Stimulated activated CD4-positive, alpha-beta T cell treated with anti-CD3 and anti-CD28 coated beads, Interleukin-12 subunit alpha, Interleukin-12 subunit beta, amount 100 ng/mL, for 4 hours (primary cell): ENCODE results near the gene PLD3.

Experiments used
- DNase-seq: peaks from one replicate; pipeline ENCODE4 v3.0.0-alpha.2; 2020

PLD3 gene, protein sequence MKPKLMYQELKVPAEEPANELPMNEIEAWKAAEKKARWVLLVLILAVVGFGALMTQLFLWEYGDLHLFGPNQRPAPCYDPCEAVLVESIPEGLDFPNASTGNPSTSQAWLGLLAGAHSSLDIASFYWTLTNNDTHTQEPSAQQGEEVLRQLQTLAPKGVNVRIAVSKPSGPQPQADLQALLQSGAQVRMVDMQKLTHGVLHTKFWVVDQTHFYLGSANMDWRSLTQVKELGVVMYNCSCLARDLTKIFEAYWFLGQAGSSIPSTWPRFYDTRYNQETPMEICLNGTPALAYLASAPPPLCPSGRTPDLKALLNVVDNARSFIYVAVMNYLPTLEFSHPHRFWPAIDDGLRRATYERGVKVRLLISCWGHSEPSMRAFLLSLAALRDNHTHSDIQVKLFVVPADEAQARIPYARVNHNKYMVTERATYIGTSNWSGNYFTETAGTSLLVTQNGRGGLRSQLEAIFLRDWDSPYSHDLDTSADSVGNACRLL

DNA sequence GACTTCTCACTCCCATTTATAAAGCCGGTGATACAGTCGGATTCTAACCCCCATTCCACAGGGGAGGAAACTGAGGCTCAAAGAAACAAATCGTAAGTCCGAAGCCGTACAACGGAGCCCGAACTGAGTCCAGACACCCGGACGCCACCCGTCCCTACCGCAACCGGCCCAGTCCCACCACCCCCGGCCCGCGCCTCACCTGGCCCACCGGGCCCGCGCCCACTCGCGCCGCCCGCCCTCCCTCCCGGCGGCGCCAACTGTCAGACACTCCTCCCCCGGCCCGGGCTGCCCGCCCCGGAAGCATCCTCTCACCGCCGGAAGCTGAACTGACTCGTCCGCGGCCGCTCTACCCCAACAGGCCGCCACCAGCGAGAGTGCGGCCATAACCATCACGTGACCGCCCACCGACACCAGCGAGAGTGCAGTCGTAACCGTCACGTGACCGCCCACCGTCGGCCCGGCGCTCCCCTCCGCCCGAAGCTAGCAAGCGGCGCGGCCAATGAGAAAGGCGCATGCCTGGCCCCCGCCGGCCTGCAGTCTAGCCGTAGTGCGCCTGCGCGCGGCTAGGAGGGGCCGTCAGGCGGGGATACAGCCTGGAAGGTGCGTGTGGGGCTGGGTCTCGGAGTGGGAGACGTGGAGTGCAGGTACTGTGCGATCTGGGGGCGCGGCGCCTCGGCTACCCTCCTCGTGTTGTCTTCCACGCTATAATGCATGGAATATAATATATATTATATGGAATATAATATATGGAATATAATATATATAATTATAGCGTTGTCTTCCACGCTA, at the start of gene PLD3, which contains the start of gene C19orf47:
Gene PLD3, plus strand, starts transcription at position 571 of the 789 bp plus-strand sequence. CDS start 17,789 bp downstream, outside the sequence.
Gene C19orf47, minus strand, starts transcription at position 273 of the 789 bp plus-strand sequence. CDS start 6,540 bp downstream, outside the sequence.
- DNase-seq = peak; percentile 97

DNA sequence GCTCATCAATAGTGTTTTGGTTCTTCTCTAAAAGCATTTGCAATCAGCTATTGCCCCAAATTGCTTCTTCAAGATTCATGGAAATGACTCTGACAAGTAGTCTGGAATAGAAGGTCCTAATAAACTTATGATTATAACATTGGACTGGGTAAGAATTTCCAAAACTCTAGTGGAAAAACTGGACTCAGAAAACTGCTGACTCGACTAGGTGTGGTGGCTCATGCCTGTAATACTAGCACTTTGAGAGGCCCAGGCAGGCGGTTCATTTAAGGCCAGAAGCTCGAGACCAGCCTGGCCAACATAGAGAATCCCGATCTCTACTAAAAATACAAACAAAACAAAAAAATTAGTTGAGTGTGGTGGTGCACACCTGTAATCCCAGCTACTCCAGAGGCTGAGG, 47.8 kb upstream of the PLD3 start:
- DNase-seq = no peak

DNA sequence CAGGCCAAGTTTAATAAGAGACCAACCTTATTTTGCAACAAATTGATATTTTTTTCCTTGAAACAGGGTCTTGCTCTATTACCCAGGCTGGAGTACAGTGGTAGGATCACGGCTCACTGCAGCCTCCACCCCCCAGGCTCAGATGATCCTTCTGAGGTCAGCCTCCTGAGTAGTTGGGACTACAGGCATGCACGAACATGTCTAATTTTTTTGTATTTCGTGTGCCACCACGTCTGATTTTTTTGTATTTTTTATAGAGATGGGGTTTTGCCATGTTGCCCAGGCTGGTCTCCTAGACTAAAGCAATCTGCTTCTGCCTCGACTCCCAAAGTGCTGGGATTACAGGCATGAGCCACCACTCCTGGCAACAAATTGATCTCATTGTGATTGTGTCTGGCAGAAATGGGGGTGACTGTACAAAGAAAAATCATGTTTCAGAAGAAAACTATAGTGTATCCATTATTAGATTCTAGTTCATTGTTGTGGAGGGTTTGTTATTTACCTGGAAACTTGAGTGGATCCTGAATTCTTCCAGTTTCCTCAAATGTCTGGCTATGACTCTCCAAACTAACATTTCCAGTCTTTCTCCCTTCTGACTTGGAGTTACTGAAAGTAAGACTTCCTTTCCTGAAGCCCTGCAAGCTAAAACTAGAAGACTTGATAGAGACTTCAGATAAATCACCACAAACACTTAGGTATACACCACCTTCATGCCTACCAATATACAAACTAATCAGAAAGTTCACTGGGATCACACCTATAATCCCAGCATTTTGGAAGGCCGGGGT, 46.1 kb upstream of the PLD3 start:
- DNase-seq = no peak

DNA sequence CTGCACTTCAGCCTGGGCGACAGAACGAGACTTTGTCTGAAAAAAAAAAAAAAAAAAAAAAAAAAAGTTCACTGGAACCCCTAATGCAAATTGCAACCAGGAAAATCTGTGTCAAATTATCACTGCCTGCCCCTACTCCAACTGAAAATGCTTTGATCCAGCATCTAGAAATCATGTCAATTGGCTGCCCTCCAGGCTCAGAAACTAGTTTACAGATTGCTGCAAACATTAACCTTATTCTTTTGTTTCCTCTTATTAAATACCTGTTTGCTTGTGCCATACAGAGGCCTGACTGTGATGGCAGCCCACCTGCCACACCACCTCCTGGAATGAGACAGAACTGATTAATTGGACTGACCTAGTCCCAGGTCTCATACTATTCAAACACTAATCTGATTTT, 44.7 kb upstream of the PLD3 start:
- no peak for DNase-seq

DNA sequence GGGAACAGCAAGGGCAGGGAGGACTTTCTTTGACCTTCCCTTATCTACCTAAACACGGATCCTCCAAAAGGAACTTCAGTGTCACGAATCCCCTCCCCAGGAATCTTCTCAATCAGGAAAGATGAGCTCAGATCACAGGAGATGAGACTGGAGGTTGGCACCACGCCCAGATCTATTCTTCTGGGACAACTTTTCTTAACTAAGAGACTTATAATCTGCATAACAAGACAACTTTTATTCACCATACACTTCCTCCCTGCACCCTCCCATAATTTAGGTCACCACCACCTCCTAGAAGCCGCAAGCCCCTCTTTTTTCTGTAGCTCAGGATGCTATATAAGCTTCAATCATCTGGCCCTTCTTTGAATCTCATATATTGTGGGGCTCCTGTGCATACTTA, 44.2 kb upstream of the PLD3 start:
- no peak for DNase-seq

DNA sequence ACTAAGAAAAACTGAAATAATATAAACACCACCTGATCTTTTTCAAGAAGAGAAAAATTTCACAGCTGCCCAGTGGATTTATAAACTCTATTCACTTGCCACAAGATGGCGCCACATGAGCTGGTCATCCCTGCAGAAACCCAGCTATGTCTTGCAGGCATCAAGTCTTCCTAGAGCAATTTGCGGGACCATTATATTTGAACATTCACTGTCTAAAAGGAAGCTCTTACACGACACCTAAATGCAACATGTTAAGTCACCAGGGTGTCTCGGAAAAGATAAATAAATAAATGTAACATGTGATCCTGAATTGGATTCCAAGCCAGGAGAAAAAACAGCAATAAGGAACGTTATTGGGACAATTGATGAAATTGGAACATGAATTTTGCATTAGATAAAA, 43.1 kb upstream of the PLD3 start:
- DNase-seq = peak; percentile 61

DNA sequence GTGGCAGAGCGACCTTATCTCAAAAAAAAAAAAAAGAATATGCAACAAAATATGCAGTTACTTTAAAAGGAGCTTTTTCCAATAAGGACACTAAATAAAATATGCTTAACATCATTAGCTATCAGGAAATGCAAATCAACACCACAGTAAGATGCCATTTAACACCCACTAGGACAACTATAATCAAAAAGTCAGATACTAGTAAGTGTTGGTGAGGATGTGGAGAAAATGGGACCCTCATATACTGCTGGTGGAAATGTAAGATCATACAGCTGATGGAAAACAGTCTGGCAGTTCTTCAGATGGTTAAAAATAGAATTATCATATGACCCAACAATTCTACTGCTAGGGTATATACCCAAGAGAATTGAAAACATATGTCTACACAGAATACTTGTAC, 38.8 kb upstream of the PLD3 start:
- no peak for DNase-seq

DNA sequence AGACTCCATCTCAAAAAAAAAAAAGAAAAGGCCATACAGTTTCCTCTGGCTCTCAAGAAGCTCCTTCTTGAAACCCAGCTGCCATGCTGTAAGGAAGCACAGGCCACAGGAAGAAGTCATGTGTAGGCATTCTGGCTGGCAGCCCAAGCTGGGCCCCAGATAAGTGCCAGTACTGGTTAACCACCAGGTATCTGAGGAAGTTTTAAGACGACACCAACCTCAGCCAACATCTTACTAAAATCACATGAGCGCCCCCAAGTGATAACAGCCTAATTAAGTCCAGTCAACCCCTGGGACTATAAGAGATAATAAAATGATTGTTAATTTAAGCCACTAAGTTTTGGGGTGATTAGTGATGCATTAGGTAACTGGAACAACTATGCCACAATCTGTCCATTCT, 36.0 kb upstream of the PLD3 start:
- no peak for DNase-seq

DNA sequence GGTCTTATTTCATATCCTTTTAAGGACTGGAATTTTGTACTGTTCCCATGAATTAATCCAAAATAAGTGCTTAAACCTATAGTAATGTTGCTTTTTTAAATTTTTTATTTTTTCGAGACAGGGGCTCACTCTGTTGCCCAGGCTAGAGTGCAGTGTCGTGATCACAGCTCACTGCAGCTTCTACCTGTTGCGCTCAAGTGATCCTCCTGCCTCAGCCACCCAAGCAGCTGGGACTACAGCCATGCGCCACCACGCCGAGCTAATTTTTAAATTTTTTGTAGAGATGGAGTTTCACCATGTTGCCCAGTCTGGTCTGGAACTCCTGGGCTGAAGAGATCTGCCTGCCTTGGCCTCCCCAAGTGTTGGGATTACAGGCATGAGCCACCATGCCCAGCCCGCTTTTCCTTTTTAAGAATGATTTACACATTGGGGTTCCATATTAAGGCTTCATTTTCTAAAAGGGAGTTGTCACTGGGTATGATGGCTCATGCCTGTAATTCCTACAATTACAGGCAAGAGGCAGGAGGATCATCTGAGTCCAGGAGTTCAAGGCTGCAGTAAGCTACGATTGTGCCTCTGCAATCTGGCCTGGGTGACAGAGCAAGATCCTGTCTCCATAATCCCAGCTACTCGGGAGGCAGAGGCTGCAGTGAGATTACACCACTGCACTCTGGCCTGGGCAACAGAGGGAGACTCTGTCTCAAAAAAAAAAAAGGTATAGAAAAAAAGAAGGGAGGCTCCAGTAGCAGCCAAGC, 35.1 kb upstream of the PLD3 start:
- DNase-seq = no peak

DNA sequence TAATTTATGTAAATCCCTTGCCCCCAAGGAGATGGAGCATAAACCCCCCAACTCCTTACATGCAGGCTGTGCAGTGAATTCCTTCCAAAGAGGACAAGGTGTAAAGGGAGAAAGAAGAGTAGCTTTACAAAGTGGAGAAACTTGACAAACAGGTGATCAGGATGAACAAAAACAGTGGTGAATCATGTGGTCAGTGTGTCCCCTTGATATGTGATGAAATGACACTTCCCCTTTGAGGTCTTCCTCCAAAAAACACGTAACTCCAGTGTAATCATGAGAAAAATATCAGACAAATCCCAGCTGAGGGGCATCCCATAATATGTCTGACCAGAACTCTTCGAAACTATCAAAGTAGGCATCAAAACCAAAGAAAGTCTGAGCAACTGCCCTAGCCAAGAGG, 33.8 kb upstream of the PLD3 start:
- no peak for DNase-seq

DNA sequence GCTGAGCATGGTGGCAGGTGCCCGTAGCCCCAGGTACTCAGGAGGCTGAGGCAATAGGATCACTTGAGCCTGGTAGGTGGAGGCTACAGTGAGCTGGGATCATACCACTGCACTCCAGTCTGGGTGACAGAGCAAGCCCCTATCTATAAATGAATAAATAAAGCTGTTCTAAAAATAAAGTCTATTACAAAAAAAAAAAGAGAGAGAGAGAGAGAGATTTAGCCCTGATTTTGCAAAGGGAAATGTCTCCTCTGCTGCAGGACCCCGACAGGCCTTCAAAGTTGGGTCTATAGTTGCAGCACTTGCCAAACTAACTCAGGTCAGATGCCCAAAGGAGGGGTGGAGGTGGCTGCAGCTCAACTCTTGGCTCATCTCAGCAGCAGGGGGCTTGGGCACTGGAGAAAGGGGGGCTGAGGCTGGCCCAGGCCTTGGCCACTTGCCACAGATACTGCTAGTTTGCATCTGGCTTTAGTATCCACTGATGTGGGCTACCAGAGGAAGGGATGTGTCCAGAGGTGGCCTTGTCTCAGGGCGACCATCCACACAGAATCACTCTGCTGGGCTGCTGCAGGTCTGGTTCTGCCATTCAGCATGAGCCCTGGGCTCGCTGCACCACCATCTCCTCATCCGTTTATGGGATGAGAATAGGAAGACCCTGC, 32.6 kb upstream of the PLD3 start:
- no peak for DNase-seq

DNA sequence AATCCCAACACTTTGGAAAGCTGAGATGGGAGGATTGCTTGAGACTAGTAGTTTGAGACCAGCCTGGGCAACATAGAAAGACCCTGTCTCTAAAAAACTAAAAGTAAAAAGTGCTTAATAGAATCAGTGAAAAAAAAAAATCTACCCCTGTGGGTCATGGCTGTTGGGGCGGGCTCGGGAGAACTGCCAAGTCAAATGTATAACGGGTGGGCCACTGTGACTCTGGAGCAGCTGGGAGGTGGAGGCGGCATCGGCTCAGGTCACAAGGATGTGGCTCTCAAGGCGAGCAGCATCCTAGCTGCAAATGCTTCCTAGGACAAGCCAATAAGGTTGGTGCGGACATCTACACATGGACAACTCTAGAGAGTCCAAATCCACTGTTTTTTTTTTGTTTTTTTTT, 31.2 kb upstream of the PLD3 start:
- no peak for DNase-seq

DNA sequence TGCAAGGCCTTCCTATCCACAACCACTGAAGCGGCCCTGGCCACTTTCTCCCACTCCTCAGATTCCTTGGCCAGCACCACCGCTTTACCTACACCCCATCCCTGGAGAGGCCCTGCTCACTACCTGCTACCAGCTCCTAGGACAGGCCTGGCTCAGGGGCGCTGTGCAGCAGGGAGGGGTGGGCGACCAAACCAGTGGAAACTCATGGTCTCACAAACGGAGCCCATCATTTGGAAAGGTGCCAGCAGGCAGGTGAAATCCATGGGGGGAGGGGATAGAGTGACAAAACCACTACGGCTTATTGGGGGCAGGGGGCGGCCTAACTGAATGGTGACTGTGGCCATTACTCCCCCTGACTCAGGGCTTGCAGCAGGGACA, 27.9 kb upstream of the PLD3 start:
- DNase-seq = no peak

DNA sequence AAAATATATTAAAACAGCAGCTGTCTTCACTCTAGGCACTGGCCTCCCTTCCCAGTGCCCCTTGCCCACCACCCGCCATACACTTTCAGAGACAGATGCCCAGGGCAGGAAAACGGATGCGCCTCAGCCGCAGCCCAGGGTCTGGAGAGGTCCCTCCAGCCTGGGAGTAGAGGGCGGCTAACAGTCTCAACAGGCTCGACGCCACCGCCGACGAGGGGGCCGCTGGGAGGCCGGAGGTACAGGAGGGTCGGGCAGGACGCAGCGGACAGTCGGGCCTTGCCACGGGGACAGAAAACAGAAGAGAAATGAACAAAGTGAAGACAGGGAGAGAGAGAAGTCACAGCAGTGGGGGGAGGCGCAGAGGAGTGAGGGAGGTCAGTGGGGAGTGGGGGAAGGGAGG, 27.4 kb upstream of the PLD3 start:
- no peak for DNase-seq

DNA sequence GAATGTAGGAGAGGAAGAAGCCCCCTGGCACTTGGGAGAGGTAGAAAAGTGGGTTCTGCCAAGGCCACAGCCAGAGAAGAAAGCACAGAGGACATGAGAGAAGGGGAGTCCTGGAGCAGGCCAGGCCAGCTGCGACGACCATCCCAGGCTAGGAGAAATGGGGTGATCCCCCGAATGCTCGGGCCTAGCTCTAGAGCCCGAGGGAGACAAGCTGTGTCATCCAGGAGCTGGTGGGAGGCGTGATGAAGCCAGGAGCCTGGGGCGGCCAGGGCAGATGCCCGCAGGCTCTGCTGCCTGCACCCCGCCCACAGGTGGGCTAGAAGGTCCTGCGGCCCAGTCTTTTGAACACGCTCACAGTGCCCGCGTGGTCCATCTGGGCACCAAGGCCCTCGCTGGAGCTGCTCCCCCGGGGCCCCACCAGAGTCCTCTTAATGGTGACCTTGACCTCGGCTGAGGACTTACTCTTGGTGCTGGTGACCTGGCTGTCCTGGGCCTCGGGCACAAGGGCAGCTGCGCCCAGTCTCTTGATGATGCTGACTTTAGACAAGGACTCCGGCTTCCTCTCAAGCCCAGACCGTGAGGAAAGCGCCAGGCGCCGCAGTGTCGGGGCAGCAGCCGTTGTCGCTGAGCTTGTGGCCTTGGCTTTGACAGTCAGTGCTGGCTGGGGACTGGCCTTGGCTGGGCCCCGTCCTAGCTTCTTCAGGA, 26.8 kb upstream of the PLD3 start:
- no peak for DNase-seq

DNA sequence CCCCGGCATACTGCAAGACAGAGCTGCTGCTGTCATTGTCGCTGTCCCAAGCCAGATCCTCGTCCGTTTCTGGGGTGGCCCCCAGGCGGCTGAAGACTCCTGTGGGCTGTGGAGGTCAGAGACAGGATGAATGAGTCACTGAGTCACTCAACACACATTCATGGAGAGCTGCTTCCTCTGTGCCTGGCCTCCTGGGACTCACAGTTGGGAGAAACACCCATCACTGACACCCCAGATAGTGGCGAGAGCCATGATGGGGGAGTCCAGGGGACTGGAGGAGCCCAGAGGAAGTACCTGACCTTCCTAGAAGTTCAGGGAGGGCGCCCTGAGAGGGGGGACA, 26.3 kb upstream of the PLD3 start:
- no peak for DNase-seq

DNA sequence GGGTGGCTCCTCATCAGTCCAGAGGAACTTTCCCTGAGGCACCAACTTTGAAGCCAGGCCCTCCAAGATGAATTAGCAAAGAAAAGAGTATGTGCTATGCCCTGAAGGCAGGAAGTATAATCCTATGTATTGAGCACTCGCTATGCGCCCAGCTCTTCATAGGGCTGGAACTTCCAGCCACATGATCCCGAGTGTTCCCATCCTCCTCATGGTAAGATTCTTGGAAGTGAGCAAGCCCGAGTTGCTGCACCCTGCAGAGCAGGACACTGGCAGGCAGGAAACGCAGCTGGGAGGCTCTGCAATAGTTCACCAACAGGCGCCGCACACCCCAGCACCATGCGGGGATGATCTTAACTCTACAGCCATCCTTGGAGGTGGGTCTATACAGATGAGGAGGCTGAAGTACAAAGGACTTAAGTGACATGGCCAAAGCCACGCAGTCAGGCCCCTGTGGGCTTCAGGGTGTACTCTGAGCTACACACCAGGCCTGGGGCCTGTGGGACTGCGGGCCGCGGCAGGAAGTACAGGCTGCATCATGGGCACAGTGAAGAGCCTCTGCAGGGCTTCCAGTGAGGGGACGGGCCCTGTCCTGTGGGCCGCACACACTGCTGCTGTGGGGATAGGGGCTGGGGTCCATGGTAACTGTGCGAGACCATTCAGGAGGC, 25.4 kb upstream of the PLD3 start:
- no peak for DNase-seq

DNA sequence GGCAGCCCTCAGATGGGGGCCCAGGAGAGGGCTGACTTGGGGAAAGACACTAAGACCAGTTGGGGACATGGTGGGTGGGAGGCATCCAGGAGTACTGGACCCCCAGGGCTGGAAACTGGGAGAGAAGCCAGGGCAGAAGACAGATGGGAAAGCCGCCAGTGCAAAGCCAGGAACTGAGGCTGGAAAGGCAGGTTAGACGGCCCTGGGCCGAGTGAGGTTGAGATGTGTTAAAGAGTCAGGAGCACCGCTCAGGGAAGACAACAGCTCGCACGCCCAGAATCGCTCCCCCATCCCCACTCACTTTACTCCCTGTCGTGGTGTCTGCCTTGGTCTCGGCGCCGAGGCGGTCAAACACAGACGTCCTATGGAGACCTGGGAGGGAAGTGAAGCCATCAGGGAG, 24.8 kb upstream of the PLD3 start:
- no peak for DNase-seq

DNA sequence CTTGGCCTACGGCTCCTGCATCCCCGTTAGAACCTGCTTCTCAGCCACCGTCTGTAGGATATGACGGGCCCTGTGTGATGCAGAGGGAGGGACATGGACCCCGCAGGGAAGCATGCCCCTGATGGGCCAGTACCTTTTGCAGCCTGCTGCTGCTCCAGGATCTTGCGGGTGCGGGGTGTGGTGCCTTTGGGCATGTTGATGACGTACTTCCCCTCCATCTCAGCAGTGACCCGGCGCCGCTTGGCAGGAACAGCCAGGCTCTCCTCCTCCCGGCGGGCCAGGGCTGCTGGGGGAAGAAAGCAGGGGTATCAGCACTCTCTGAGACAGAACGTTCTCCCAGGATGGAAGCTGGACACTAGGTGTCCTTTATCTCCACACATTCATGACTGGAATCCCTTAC, 22.3 kb upstream of the PLD3 start:
- no peak for DNase-seq

DNA sequence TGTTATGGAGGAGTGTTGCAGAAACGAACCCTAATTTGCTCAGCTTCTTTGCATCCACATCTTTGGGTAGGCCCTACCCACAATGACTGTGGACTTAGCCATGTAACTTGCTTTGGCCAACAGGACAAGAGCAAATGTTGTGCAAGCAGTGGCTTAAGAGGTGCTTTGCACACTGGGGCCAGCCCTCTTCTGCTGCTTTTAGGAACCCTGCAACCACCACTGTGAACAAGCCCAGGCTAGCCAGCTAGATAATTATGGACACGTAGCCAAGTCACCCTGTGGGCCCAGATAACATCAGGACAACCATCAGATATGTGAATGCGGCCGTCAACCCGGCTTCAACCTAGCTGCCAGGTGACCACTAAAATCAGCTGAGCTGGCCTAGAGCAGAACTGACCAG, 17.4 kb upstream of the PLD3 start:
- no peak for DNase-seq

DNA sequence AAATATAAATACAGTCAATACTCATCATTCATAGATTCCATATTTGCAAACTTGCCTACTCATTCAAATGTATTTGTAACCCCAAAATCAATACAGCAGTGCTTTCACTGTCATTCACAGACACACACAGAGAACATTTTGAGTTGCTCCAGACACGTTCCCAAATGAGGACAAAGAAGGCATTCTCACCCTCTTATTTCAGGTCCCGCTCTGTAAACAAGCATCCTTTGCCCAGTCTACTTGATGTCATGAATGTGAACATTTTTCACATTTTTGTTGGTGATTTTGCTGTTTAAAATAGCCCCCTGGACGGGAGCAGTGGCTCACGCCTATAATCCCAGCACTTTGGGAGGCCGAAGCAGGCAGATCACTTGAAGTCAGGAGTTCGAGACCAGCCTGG, 15.8 kb upstream of the PLD3 start:
- DNase-seq = no peak
